ENCODE measurements around the gene ZNF771.

The ZNF771 gene

DNA sequence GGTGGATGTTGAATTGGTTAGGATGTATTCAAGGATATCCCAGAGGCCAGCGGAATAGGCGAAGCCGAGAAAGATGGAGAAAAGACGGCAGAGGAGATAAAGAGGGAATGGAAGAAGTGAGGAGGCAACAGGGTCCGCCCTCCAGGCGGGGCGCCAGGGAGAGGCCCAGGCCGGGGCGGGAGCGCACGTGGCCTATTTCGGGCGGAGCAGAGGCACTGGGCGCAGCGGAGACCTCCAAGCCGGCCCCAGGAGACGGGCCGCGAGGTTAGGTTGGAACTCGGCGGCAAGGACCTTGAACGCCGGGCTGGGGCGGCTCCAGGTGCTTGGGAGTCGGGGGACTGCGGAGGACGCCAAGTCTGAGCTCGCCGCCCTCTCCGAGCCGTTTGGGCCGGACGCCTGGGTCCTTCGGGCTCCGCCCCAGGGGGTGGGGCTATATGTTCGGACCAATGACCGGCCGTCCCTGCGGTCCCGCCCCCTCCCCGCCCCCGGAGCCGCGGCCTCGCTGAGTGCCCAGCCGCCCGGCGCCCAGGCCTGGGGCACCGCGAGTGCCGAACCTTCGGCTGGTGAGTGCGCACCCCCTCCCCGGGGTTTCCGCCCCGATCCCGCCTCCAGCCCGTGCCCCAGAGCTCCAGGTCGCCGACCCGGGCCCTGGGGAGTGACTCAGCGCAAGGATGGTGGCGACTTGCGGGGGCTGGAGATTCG lies at the start of gene ZNF771:
TSS of gene ZNF771 (plus strand) at position 505 of the 702 bp plus-strand sequence. CDS start 448 bp downstream, outside the sequence.
- DNase-seq = peak; percentile 97

DNA sequence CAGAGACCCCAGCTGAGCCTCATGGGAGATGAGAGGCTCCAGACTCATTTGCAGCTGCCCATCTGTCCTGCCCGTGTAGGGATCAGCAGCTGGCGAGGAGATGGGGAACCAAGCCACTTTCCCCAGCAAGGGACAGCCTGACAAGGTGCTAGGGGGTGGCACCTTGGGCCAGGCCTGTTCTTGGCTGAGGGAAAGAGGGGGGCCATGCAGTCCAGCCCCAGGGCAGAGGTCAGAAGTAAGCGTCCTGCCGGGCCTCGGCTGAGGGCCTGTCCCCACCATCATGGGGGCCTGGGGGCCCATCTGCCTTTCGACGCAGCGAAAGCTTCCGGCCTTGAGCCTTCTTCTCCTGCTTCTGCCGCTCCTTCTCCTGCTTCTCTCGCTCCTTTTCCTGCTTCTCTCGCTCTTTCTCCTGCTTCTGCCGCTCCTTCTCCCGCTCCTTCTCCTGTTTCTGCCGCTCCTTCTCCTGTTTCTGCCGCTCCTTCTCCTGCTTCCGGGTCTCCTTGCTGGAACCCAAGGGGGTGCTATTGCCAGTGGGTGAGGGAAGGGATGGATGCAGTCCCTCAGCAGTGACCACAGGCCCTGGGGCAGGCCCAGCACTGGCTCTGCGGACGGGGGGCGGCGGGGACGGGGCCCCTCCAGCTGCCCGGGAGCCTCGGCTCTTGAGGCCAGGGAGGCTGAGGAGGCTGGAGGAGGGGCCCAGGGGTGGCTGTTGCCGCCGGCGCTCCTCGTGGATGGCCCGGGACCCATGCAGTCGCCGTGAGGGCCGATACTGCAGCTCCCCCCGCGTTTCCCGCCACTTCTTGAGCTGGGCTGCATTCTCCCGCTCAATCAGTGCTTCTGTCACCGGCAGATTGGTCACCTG lies 49.5 kb upstream of the ZNF771 start:
- DNase-seq = no peak

DNA sequence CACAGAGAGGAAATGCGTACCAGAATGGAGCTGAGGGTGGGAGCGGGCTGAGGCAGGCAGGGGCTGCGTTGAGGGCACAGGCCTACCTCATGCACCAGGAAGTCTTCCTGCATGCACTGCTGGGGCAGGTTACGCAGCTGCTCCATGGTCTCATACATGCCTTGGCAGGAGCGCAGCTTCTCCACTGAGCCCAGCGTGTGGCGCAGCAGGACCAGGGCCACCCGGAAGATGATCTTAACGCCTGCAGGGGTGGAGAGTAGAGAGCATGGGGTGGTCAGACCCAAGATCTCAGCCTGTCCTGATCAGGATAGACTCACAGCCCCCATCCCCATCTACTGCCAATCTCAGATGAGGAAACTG lies 48.8 kb upstream of the ZNF771 start:
- DNase-seq = no peak

DNA sequence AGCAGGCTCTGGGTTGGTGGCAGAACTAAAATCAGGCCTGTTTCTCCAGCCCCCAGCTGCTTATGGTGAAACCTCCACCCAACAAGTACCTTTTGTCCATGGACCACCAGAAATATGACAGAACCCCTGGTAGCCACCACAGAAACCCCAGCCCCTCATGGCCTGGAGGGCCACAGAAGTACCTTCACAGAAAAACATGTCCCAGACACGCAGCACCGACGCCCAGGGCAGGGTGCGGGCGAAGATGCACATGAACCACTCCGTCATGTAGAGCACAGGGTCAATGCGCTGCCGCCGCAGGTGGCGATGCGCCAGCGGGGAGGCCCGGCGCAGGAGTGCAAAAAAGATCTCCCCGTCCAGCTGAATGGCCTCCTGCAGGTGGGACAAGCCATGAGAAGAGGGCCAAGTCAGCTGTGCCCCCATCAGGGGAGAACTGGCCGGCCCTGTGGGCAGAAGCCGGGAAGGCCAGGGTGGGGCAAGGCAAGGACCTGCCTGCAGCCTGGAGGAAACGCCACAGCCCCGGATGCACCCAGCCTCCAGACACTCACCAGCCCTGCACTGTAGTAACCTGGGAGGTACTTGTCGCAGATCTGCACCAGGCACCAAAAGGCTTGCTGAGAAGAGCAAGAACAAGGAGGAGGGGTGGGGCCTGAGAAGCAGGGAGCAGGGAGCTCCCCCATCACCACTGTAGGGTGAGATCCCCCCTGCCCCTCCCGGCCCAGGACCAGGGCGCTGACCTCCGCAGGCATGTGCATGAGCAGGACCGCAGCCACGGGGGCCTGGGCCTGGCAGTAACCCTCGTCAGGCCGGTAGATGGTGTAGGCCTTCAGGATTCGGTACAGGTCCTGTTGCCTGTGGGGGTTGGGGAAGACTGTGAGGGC lies 48.2 kb upstream of the ZNF771 start:
- no peak for DNase-seq

DNA sequence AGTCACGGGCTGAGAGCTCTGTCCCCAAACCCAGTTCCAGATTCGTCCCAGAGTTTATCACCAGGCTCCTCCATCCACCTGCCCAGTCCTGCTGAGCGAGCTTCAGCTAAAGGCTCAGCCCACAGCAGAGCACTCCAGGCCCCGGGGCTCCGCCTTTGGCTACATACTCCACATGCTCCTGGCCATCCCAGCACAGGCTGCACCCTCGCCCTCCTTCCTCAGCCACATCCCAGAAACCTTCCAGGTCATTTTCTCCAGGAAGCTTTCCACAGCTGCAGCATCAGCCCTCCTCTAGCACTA lies 47.6 kb upstream of the ZNF771 start:
- DNase-seq = no peak

DNA sequence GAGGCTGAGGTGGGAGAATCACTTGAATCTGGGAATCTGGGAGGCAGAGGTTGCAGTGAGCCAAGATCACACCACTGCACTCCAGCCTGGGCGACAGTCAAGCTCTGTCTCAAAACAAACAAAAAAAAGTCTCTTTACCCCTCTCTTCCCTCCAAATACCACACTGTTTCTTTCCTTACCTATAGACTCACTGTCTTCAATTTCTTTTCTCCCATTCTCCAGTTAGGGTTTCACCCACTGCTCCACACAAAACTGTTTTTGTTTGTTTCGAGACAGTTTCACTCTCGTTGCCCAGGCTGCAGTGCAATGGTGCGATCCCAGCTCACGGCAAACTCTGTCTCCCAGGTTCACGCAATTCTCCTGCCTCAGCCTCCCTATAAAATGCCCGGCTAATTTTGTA lies 46.2 kb upstream of the ZNF771 start:
- DNase-seq = no peak

DNA sequence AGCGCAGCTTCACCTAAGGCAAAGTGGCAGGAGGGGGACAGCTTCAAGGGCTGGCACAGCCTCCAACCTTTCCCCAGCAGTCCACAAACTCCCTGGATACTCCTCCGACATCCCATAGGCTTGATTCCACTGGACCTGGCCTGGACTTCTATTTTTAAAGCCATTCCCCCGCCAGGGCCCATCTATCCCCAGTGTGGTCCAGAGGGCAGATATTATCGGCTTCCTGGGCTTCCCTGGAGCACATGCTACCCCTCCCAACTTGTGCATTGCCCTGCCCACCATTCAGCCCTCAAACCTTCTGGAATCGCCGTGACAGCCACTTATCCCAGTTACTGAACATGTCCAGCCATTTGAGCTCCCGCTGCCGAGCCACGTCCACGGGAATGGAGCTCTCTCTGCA lies 42.2 kb upstream of the ZNF771 start:
- no peak for DNase-seq

DNA sequence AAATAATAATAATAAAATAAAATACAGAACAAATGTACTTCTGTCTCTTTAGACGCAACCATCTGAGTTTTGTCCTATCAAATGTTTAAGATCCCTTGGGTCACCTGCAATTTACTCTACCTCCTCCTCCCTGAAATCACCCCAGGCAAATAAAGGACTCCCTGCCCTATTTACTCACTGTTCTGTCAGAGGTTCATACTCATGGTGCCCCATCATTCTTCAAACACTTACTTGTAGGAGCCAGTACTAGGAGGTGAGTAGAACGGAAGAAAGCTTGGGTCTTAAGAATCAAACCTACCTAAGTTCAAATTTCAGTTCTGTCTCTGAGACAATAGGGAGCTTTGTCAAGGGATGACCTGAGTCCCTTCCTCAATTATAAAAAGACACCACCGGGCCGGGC lies 40.9 kb upstream of the ZNF771 start:
- DNase-seq = no peak

DNA sequence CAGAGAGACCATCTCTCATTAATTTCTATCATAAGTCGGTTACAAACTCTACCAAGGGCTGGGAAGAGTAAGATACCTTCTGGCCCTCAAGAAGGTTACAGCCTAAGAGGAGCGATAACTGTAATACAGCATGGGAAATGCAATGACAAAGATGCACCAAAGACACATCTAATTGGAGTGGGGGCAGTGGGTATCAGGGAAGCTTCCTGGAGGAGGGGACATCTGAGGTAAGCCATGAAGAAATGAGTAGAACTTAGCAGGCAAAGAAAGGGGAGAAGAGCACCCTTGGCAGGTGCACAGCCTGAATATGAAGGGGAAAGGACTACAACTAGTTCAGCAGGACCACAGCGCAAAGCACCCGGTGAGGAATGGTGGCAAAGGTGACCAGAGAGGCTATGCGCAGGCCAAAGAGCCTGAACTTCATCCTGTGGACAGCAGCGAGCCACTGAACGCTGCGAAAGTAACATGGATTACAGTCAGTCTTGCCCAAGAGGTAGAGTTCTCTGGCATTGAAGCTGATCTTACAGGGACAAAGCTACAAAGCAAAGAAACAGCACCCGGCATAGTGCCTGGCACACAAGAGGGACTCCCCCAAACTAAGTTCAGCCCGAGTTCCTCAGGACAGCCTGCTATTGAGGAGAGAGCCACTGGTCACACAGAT lies 39.9 kb upstream of the ZNF771 start:
- no peak for DNase-seq

DNA sequence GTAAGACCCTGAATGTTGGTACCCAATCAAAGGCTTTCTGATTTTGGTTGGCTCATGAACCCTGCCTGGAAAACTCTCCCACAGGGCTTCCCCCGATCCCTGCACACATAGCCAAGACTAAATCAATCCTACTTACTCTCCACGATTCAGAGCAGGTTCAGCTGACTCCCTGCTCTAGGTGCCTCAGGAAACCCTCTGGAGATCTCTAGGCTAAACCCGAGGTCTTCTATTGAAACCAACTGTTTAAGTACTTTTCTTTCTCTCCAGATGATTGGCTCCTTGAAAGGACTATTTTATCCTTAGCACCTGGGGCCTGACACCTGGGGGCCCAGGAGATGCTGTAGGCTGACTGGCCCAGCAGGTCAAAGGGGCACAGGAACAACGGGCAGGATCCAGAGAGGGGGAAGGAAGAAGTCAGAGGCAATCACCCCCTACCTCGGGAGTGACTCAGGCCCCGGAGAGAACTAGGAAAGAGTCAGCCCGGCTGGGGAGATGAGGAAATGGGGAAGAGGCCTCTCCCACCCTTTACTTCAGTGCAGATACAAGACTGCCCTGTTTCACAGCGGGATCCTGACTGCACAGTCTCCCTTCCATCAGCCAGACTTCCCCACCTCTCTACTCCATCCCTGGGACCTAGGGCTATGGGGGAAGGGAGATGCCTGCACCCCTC lies 39.1 kb upstream of the ZNF771 start:
- DNase-seq = no peak

DNA sequence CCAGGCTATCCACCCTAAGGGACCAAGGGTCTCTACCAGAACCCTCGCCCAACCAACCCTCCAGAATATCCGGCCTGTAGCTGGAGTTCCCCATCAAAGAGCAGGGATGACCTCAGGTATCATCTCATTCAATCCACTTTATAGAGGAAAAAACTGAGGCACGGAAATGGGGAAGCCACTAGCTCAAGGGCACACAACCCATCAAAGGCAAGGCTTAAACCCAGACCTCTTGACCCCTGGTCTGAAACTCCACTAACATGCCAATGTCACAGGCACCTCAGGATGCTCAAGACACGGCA lies 38.7 kb upstream of the ZNF771 start:
- DNase-seq = no peak

DNA sequence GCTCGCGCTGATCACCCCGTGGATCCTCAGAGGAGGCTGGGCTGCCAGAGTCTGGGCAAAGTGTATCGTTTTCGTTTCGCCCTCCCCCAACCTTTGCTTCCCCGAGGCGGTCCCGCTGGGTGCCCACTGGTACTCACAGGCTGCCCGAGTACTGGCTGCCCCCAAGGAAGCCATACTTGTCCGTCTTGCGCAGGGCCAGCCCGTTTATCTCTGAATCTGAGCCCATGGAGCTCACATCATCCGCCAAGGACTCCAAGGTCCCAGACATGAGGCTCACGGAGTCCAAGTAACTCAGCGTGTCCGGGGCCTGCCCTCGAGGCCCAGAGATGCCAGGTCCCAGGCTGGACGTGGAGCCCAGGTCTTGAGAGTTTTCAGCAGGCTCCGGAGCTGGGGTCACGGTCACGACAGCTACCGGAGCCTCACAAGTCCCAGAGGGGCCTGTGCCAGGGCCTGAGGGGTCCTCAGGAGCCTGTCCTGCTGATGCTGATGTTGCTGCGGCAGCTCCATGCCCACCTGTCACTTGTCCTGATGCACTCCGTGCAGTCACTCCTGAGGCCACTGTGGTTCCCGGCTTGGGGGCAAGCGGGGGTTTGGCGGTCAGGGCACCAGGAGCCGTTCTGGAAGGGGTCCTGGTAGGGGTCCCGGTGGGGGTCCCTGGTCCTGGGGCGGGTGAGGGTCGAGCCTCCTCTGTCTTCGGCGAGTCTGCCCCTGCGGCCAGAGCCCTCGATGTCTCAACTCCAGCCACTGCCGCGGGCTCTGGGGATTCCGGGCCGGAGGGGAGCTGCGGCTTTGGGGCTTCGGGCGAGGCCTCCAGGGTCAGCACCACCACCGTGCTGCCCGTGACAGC lies 38.1 kb upstream of the ZNF771 start:
- no peak for DNase-seq

DNA sequence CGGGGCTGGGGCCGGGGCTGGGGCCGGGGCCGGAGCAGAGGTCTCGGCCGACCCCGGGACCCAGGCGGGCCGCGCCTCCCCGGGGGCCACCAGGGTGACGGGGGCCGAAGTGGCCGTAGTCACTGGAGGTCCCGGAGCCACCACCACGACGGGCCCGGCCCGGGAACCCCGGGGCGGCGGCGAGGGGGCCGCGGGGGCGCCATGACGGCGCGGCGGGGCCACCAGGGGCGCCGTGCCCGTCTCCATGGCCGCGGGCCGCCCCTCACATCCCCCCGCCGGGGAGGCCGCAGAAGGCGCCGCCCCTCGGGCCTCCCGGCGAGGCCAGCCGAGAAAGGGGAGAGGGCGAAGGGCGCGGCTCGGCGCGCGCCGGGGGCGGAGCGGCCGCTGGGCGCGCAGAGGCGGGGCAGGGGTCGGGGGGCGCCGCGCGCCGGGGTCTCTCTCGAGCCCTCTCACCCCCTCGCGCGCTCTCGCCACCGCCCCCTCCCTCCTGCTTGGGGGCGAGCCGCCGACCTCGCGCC lies 37.4 kb upstream of the ZNF771 start:
- DNase-seq = no peak

DNA sequence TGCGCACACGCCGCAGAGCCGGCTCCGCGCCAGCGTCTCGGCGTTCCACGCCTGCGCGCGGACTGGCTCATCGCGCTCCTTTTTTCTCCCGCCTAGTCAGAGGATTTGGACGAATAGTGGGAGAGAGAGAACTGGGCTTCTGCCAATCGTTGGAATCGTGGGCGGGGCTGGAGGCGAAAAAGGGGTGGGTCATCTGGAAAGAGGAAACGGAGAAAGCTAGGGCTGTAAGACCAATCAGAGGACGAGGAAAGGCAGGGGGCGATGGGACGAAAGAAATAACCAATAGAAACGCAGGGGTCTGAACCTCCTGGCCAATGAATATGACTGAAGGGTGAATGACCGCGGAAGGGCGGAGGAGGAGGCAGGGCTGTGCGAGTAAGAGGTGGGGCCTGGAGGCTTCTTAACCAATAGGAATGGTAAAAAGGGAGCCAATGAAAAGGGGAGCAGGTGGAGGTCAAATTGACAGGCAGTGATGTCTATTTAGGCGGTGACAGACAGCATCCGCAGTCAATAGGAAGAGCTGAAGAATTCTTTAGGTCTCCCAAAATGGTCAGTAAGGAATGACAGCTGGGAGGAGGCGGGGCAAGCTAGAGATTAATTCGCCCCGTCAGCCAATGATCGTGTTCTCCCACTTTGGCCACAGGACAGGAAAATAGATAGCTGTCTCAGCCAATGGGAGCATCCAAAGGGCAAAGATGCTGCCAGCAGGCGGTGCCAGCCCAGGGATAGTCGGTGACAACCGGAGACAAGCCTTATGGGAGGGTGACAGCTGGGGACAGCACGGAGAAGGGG lies 36.8 kb upstream of the ZNF771 start, which contains the start of gene TBC1D10B:
TSS of gene TBC1D10B (minus strand) at position 39 of the 792 bp plus-strand sequence. CDS start 311 bp downstream, outside the sequence.
- peak; percentile 100 for DNase-seq

DNA sequence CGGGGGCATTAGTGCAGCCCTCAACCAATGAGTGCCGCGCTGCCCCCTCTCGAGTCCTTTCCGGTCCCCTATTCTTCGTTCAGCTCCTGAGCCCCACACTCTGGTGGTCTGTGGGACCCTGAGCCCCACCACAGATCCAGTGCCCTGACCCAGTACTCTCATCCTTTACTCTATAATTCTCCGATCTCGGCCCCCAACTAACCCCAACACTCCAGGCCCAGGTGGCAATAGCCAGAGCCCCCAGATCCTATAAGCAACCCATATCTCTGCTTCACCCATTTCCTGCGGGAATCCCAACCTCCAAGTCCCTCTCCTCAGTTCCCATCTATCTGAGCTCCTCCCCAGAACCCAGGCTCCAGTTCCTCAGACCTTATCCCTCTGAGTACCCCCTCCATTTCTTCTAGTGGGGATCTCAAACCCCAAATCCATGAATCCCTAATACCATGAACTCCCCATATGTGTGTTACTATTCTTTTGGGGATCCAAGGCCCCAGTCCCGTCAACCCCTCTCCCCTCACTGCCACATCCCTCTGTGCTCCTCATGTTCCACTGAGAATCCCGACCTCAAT lies 36.1 kb upstream of the ZNF771 start:
- no peak for DNase-seq

DNA sequence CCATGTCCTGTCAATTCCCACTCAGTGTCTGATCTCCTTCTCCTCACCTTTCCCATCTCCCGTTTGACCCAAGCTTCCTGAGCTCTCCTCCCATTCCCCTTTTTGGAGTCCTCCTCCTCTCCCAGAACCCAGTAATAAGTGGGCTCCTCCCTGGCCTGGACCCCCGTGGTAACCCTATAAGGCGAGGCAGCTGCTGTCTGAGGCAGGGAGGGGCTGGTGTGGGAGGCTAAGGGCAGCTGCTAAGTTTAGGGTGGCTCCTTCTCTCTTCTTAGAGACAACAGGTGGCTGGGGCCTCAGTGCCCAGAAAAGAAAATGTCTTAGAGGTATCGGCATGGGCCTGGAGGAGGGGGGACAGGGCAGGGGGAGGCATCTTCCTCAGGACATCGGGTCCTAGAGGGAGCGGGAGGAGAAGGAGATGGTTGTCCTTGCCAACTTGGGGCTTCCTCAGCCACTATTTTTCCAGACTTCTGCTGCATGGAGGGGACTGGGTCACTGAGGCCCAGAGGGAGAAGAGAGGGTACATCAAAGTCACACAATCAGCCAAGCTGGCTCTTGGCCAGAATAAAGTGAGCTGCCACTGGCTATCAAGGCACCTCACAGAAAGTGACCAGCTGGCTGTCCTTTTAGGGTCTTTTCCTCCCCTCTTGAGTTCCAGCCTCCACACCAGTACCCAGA lies 35.2 kb upstream of the ZNF771 start:
- DNase-seq = no peak

DNA sequence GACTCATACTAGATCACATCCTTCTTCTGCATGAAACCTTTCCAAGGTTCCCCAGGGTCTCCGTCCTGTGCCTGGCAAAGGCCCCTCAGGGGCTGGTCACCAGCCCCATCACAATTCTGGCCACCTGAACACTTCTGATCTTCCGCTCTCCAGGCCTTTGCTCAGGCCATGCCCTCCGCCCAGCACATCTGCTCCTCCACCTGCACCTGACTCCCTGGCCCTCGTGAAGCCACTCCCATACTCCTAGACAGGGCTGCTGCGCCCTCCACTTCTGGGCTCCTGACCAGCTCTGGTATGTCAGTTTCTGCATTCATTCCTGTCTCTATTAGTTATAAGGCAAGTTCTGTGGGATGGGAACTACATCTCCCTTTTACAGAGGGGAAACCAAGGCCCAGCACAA lies 34.7 kb upstream of the ZNF771 start:
- DNase-seq = no peak

DNA sequence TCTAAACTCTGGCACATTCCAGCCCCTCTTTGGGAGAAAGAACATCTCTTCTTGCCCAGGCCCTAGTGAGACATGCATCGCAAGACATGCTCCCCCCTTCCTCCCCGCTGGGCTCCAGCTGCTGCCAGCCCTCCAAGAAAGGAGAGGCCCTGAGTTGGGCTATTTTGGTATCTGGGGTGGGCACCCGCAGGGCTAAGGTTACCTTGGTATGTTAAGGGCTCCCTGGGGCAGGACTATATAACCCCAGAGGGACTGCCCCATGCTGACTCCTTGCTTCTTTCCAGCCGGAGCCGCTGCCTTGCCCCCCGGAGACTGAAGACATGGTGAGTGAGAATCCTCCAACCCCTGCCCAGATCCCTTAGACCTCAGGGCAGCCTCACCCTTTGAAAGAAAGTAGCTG lies 32.9 kb upstream of the ZNF771 start, which contains the start of gene MYL11:
TSS of gene MYL11 (plus strand) at position 265 of the 400 bp plus-strand sequence. CDS start at position 321, 56 bp downstream.
- no peak for DNase-seq

DNA sequence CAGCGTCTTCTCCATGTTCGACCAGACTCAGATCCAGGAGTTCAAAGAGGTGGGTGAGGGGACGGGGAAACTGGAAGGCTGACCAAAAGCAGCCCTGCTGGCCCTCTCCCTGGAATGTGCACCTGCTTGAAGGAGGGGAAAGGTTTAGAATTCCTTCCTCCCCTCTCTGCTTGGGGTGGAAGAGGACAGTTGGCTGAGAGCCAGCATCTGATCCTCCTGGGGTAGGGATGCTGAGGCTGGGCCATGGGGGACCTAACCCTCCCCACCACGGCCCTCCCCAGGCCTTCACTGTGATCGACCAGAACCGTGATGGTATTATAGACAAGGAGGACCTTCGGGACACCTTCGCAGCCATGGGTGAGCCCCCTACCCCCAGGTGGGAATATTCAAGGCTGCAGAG lies 31.5 kb upstream of the ZNF771 start:
- no peak for DNase-seq

All from NCI-H146 (cell line).